MM.1S (cell line): ENCODE data around the gene SH3GLB1.

ENCODE experiments used
- DNase-seq: peaks from one replicate; pipeline ENCODE4 v3.0.0-alpha.2; 2015
- H2AFZ ChIP-seq: fragments of 300-600 bp; sonication (generic); 2 replicates; pipeline ENCODE4 v1.6.0; 2016; ENCODE audit warnings: antibody characterized with exemption, low read length
- H3F3A ChIP-seq: fragments of 300-600 bp; sonication (generic); 2 replicates; pipeline ENCODE4 v1.6.1; 2016; ENCODE audit warnings: mild to moderate bottlenecking, antibody characterized with exemption, low read length, moderate library complexity, mixed read lengths; ENCODE audit not compliant: insufficient read depth
- H3K27ac ChIP-seq: fragments of 300-600 bp; sonication (generic); 2 replicates; pipeline ENCODE4 v1.5.1; 2016; ENCODE audit warnings: mild to moderate bottlenecking, low read length
- H3K27me3 ChIP-seq: fragments of 300-600 bp; sonication (generic); replicated peaks from 2 replicates; pipeline ENCODE4 v1.6.0; 2016; ENCODE audit warnings: low read length; ENCODE audit not compliant: insufficient read depth
- H3K36me3 ChIP-seq: fragments of 300-600 bp; sonication (generic); replicated peaks from 2 replicates; pipeline ENCODE4 v1.6.1; 2016; ENCODE audit warnings: mild to moderate bottlenecking, low read length, mixed read lengths; ENCODE audit not compliant: insufficient read depth
- H3K4me1 ChIP-seq: fragments of 300-600 bp; sonication (generic); 2 replicates; pipeline ENCODE4 v1.6.1; 2016; ENCODE audit warnings: low read length, mixed read lengths
- H3K4me2 ChIP-seq: fragments of 300-600 bp; sonication (generic); 2 replicates; pipeline ENCODE4 v1.6.0; 2016; ENCODE audit warnings: low read depth, low read length
- H3K4me3 ChIP-seq: fragments of 300-600 bp; sonication (generic); 2 replicates; pipeline ENCODE4 v1.5.1; 2016; ENCODE audit warnings: low read length, mixed read lengths
- H3K79me2 ChIP-seq: fragments of 300-600 bp; sonication (generic); 2 replicates; pipeline ENCODE4 v1.6.1; 2016; ENCODE audit warnings: mixed run types, low read length, mixed read lengths
- H3K9ac ChIP-seq: fragments of 300-600 bp; sonication (generic); 2 replicates; pipeline ENCODE4 v1.6.1; 2016; ENCODE audit warnings: low read length, mixed read lengths
- H3K9me2 ChIP-seq: fragments of 300-600 bp; sonication (generic); replicated peaks from 2 replicates; pipeline ENCODE4 v1.6.1; 2016; ENCODE audit warnings: mild to moderate bottlenecking, low read length, mixed read lengths; ENCODE audit not compliant: insufficient read depth
- H3K9me3 ChIP-seq: fragments of 300-600 bp; sonication (generic); replicated peaks from 2 replicates; pipeline ENCODE4 v1.6.1; 2016; ENCODE audit warnings: mild to moderate bottlenecking, low read length, mixed read lengths; ENCODE audit not compliant: insufficient read depth
- H4K20me1 ChIP-seq: fragments of 300-600 bp; sonication (generic); 2 replicates; pipeline ENCODE4 v1.6.1; 2016; ENCODE audit warnings: mild to moderate bottlenecking, low read length, moderate library complexity, mixed read lengths; ENCODE audit not compliant: insufficient read depth
- EZH2 ChIP-seq: fragments of 300-600 bp; sonication (generic); optimal IDR thresholded peaks from 2 replicates; pipeline ENCODE3; 2017; ENCODE audit warnings: low read depth, mild to moderate bottlenecking, antibody characterized with exemption, low read length, mixed read lengths
- EZH2phosphoT487 ChIP-seq: fragments of 300-600 bp; sonication (generic); IDR thresholded peaks from 2 replicates; pipeline ENCODE4 v1.6.1; 2018; ENCODE audit warnings: antibody characterized with exemption, low read length
- TF ChIP-seq, protein P1 (sequence below): fragments of 300-600 bp; sonication (generic); IDR thresholded peaks from 2 replicates; pipeline ENCODE4 v1.5.1; 2016; ENCODE audit warnings: antibody characterized with exemption, low read length, mixed read lengths

The SH3GLB1 gene

DNA sequence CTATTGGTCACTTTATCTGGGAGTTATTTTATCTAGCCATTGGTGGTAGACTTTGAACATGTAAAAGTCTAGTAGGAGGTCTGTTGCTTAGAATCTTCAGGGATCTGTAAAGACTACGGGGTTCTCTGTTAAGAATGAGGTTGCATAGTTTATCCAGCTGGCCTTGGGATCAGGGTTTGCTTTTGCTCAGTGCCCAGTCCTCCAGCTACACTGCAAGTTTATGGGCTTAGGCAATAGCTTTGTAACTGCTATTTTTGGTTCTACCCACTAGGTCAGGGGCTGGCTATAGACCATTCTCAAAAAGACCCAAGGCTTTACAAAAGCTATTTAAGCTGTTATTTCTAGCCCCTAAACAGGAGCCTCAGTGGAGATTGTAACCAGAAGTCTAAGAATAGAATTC, 9.8 kb downstream of the SH3GLB1 start:
- peaks cover 18% of the 10 kb centered on the region for H4K20me1 ChIP-seq
- no peak for DNase-seq
- H3K4me3 ChIP-seq, result no peak overlapping the region
- no peaks in the 10 kb centered on the region for H3K4me1 ChIP-seq
- H2AFZ ChIP-seq, result no peak overlapping the region
- no peaks in the 10 kb centered on the region for H3K27me3 ChIP-seq
- TF ChIP-seq EZH2 (no peak), EZH2phosphoT487 (no peak)
- TF ChIP-seq, protein P1, sequence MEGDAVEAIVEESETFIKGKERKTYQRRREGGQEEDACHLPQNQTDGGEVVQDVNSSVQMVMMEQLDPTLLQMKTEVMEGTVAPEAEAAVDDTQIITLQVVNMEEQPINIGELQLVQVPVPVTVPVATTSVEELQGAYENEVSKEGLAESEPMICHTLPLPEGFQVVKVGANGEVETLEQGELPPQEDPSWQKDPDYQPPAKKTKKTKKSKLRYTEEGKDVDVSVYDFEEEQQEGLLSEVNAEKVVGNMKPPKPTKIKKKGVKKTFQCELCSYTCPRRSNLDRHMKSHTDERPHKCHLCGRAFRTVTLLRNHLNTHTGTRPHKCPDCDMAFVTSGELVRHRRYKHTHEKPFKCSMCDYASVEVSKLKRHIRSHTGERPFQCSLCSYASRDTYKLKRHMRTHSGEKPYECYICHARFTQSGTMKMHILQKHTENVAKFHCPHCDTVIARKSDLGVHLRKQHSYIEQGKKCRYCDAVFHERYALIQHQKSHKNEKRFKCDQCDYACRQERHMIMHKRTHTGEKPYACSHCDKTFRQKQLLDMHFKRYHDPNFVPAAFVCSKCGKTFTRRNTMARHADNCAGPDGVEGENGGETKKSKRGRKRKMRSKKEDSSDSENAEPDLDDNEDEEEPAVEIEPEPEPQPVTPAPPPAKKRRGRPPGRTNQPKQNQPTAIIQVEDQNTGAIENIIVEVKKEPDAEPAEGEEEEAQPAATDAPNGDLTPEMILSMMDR, result no peak
- no peaks in the 10 kb centered on the region for H3K9me3 ChIP-seq
- H3K4me2 ChIP-seq, result no peak overlapping the region
- no peak overlapping the region for H3K27ac ChIP-seq
- H3F3A ChIP-seq, result no peaks in the 10 kb centered on the region
- no peaks in the 10 kb centered on the region for H3K9me2 ChIP-seq
- H3K9ac ChIP-seq, result no peak overlapping the region
- H3K79me2 ChIP-seq, result peaks cover 89% of the 10 kb centered on the region
- peaks cover 8% of the 10 kb centered on the region; the same call in 1 of the 2 replicates for H3K36me3 ChIP-seq

DNA sequence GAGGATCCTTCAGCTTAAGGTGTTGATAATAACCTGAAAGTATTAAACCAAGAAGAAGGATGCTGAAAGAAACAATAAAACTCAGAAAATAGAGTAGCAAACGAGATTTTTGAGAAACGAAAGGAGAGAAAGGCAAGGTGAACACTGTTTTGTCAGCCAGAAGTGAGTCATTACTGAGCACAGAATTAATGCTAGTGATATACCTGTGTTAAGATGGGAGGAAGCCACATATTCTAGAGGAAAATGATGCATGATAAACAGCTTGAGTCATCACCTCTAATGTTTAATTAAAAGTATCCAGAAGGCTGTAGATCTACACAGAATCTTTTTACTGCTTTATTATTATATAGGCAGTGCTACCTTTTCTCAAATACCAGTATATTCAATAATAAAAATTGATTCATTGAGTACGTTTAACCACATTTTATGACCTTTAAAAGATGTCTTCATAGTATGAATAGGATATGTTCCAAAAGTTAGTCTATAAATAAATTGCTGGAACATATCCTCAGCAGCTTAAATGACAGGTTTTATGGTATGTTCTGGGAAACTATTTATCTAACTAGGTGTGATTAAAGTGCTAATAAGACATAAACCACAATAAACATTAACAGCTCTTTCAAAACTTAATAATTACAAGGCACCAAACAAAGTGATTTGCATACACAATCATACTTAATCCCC, 10.3 kb downstream of the SH3GLB1 start:
- Histone ChIP-seq H3K36me3 (peaks cover 4% of the 10 kb centered on the region; the same call in 1 of the 2 replicates), H3K27ac (no peak overlapping the region), H3K4me1 (no peaks in the 10 kb centered on the region), H3K4me2 (no peak overlapping the region), H3F3A (no peaks in the 10 kb centered on the region), H3K79me2 (peaks cover 83% of the 10 kb centered on the region), H3K27me3 (no peaks in the 10 kb centered on the region), H3K4me3 (no peak overlapping the region), H4K20me1 (peaks cover 18% of the 10 kb centered on the region), H2AFZ (no peak overlapping the region), H3K9ac (no peak overlapping the region), H3K9me2 (no peaks in the 10 kb centered on the region), H3K9me3 (no peaks in the 10 kb centered on the region)
- TF ChIP-seq, protein P1, result no peak
- TF ChIP-seq EZH2phosphoT487, result no peak
- no peak for TF ChIP-seq EZH2
- DNase-seq, result no peak

DNA sequence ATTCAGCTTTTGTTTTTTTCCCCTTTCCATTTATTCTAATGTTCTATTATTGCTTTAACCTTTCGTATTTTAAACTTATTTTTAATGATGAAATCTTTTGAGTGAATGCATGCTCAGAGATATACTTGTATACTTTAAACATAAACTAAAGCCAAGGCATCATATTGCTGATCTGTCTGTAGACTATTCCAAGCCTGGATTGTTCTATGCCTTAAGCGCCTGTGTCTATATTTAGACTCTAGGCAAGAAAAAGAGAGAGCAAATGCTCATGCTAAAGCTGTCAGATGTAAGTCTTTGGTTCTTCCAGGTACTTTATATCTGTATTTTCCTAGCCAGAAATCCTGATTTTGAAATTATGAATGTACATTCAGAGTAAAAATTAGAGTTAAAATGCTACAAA, 14.4 kb downstream of the SH3GLB1 start:
- peaks cover 44% of the 10 kb centered on the region for H3K79me2 ChIP-seq

More for the DNA sequence above, 14.4 kb downstream of the SH3GLB1 start:
- Histone ChIP-seq H2AFZ (no peak overlapping the region), H3K4me1 (no peaks in the 10 kb centered on the region), H3K4me3 (no peak overlapping the region), H3K27me3 (no peaks in the 10 kb centered on the region), H3K36me3 (0 out of 2 replicates have a peak, but pooled peaks cover 8% of the 10 kb centered on the region), H3K4me2 (no peak overlapping the region), H4K20me1 (peaks cover 5% of the 10 kb centered on the region; the same call in 1 of the 2 replicates), H3K9me3 (no peaks in the 10 kb centered on the region), H3K9me2 (no peaks in the 10 kb centered on the region), H3K27ac (no peak overlapping the region), H3K9ac (no peak overlapping the region), H3F3A (no peaks in the 10 kb centered on the region)
- TF ChIP-seq, protein P1, result no peak
- TF ChIP-seq EZH2phosphoT487 (no peak), EZH2 (no peak)
- DNase-seq, result no peak
